ENCODE results near the gene TNIP1. TPM values are rescaled to one million over a fixed set of nuclear protein-coding genes. Genes with fewer than 3 reads are reported as not detected.
A peak's percentile ranks its signal among the peaks of the same experiment; 100 is the strongest.

The TNIP1 gene
- total and polyA plus RNA-seq, 7 donors = 55.1 to 210 (median 73.1) TPM

DNA sequence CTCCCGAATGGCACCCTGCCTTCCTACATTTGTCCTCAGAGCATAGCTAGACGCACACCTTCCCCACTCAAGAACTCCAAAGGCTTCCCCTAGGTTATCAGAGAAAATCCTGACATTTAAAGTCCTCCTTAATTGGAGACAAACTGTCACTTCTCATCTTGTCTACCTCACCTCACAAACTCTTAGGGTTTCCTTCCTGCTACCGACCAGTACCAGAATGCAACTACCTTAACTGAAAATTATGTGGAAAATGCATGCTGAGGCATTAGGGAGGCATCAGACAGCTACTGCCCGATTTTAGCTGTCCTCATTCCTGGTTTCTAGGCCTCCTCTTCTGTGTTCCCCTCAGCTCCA, 17.9 kb upstream of the TNIP1 start:
- no peak overlapping the region for H3K4me3 ChIP-seq
- intact Hi-C loops (cut with DNase I) = no loop called here
- TF ChIP-seq EP300 (IDR thresholded peaks at IDR 0.05) (no peak), POLR2AphosphoS5 (IDR thresholded peaks at IDR 0.05) (no peak), POLR2A (IDR thresholded peaks at IDR 0.05) (no peak)
- TF ChIP-seq, protein P1, sequence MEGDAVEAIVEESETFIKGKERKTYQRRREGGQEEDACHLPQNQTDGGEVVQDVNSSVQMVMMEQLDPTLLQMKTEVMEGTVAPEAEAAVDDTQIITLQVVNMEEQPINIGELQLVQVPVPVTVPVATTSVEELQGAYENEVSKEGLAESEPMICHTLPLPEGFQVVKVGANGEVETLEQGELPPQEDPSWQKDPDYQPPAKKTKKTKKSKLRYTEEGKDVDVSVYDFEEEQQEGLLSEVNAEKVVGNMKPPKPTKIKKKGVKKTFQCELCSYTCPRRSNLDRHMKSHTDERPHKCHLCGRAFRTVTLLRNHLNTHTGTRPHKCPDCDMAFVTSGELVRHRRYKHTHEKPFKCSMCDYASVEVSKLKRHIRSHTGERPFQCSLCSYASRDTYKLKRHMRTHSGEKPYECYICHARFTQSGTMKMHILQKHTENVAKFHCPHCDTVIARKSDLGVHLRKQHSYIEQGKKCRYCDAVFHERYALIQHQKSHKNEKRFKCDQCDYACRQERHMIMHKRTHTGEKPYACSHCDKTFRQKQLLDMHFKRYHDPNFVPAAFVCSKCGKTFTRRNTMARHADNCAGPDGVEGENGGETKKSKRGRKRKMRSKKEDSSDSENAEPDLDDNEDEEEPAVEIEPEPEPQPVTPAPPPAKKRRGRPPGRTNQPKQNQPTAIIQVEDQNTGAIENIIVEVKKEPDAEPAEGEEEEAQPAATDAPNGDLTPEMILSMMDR (IDR thresholded peaks at IDR 0.05) = no peak

DNA sequence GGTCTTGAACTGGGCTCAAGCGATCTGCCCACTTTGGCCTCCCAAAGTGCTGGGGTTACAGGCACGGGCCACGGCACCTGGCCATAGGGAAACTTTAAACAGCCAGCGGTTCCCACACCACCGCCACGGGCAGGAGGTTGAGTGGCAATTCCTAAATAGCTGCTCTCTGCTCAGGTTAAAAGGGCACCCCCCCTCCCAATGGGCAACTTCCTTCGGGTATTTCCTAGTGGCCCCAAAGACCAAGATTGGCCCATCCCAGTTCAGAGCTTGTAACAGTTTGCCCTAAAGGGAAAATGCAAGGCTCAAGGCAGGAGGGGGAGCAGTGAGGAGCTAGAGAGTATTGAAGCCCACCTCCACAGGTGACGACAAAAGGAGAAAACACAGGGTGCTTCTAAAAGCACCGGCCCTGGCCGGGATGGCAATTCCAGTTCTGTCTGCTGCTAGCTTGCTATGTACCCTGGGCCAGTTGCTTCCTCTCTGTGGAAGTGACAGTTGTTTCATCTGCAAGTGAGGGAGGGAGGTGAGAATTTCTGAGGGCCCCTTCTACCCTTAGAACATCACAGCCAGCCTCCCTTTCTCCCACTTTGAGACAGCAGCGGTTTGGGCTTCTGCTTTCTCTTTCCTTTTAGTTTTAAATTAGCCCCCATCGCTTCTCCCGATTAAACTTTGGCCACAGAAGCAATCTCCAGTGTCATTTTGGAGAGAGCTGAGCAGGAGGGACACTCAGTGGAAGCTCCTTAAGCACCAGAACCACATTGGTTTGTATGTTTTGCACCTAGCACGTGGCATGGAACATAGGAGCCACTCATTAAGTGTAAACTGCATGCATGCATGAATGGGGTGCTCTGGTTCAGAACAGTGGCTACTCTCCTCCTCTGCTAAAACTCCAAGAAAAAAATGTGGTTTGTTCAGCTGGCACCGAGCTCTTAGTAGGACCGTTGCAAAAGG, 17.3 kb upstream of the TNIP1 start:
- WGBS, 2 donors = 56 to 65% methylated on average over 16 of the region's 16 CpGs
- no peaks in the 10 kb centered on the region for H3K27me3 ChIP-seq
- peaks cover 0 to 53% (median 27%) of the 10 kb centered on the region in 4 donors for H3K4me1 ChIP-seq
- no peak overlapping the region for H3K27ac ChIP-seq
- H3K36me3 ChIP-seq = peaks cover 5 to 25% (median 15%) of the 10 kb centered on the region in 4 donors
- intact Hi-C loops (cut with DNase I) = no loop called here
- no peak for TF ChIP-seq POLR2A (IDR thresholded peaks at IDR 0.05)
- TF ChIP-seq, protein P1 (IDR thresholded peaks at IDR 0.05) = no peak
- TF ChIP-seq EP300 (IDR thresholded peaks at IDR 0.05) = no peak
- TF ChIP-seq POLR2AphosphoS5 (IDR thresholded peaks at IDR 0.05) = no peak
- no peak for DNase-seq
- no peak overlapping the region for H3K4me3 ChIP-seq
- no peaks in the 10 kb centered on the region for H3K9me3 ChIP-seq

More for the DNA sequence above, 17.9 kb upstream of the TNIP1 start:
- 59 to 78% methylated on average over 4 of the region's 4 CpGs for WGBS, 2 donors
- Histone ChIP-seq H3K27me3 (no peaks in the 10 kb centered on the region), H3K36me3 (peaks cover 5 to 29% (median 18%) of the 10 kb centered on the region in 4 donors), H3K27ac (no peak overlapping the region), H3K9me3 (no peaks in the 10 kb centered on the region), H3K4me1 (peaks cover 0 to 48% (median 26%) of the 10 kb centered on the region in 4 donors)
- DNase-seq = no peak

DNA sequence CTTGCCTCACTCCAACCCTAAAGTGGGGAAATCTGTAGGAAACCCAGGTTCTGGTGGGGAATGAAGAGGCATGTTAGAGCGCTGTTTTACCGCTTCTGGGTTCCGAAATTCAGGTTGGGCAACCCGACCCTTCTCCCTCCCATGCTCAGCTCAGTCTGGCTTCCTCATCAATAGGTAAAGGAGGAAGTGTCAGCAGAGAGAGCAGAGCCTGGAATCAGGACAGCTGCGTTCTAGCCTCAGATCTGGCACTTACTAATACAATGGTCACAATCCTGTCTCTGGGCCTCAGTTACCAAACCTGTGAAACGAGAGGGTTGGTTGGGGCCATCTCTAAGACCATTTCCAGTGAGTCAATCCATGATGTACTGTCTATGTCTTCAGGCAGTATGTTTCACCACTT, 16.2 kb upstream of the TNIP1 start:
- H3K4me3 ChIP-seq = no peak overlapping the region
- peaks cover 0 to 59% (median 28%) of the 10 kb centered on the region in 4 donors for H3K4me1 ChIP-seq
- DNase-seq = no peak
- no peaks in the 10 kb centered on the region for H3K27me3 ChIP-seq
- no peak overlapping the region for H3K27ac ChIP-seq
- intact Hi-C loops (cut with DNase I) = no loop called here
- 63 to 74% methylated on average over 6 of the region's 6 CpGs for WGBS, 2 donors
- H3K9me3 ChIP-seq = no peaks in the 10 kb centered on the region
- no peak for TF ChIP-seq POLR2A (IDR thresholded peaks at IDR 0.05)
- no peak for TF ChIP-seq POLR2AphosphoS5 (IDR thresholded peaks at IDR 0.05)
- TF ChIP-seq, protein P1 (IDR thresholded peaks at IDR 0.05) = no peak
- TF ChIP-seq EP300 (IDR thresholded peaks at IDR 0.05) = no peak
- H3K36me3 ChIP-seq = peaks cover 4 to 22% (median 8%) of the 10 kb centered on the region in 4 donors

DNA sequence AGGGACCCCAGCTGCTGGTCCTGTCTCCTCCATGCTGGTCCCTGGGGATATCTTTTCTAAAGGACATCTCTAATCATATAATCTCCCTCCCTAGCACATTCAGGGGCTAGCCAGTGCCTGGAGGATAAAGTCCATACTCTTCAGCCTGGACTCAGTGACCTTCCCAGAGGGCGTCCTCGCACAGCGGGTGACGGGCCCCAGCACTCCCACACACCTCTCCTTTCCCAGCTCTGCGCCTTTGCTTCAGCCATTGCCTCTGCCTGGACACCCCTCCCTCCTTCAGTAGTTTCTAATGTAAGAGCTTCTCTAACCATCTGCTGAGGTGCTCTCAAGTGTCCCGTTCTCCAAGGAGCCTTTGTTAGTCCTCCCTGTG, 15.2 kb upstream of the TNIP1 start:
- Histone ChIP-seq H3K27me3 (no peaks in the 10 kb centered on the region), H3K9me3 (no peaks in the 10 kb centered on the region), H3K4me3 (no peak overlapping the region), H3K4me1 (peaks cover 0 to 49% (median 28%) of the 10 kb centered on the region in 4 donors), H3K27ac (peak overlapping the region; percentile 47 to 57 (median 52)), H3K36me3 (peaks cover 0 to 12% (median under 1%) of the 10 kb centered on the region in 4 donors)
- TF ChIP-seq POLR2AphosphoS5 (IDR thresholded peaks at IDR 0.05) = peak in 2 of 4 donors; percentile 6 to 27
- no peak for TF ChIP-seq EP300 (IDR thresholded peaks at IDR 0.05)
- intact Hi-C loops (cut with DNase I) = no loop called here
- no peak for DNase-seq
- 31 to 76% methylated on average over 6 of the region's 6 CpGs for WGBS, 2 donors

DNA sequence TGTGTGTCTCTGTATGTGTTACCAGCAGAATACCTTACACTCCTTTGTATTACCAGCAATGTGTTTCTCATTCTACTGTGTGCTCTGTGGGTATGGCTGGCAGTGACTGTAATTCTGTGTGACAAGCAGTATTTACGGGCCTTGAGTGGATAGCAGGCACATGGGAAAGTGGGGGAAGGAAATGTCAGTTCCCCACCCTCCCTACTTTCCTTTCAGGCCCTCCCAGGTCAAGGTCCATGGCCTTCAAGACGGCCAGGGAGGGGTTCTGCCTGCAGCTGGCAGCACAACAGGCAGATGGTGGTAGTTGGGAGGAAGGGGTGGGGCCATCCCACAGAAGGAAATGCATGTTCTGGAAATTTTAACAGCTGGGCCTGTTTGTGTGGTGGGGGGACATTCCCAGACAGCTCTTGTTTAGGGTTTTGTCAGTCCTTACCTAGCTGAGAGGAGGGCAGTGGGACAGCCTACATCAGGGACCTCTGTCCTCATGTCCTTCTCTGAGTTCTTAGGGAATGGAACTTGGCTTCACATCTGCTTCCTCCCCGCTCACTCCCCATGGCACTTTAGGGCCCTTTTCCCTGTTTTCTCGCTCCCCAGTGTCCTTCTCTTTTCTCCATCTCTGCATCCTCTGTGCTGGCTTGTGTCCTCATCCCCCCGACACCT, 14.6 kb upstream of the TNIP1 start:
- WGBS, 2 donors = 17 to 45% methylated on average over 5 of the region's 5 CpGs
- H3K27ac ChIP-seq = peak overlapping the region; percentile 47 to 57 (median 52)
- TF ChIP-seq EP300 (IDR thresholded peaks at IDR 0.05) (no peak), POLR2AphosphoS5 (IDR thresholded peaks at IDR 0.05) (peak in 2 of 4 donors; percentile 20), POLR2A (IDR thresholded peaks at IDR 0.05) (peak in 1 of 2 donors; percentile 26)
- no peaks in the 10 kb centered on the region for H3K27me3 ChIP-seq
- no peak overlapping the region for H3K4me3 ChIP-seq
- intact Hi-C loops (cut with DNase I) = no loop called here
- H3K9me3 ChIP-seq = no peaks in the 10 kb centered on the region
- H3K36me3 ChIP-seq = peaks cover 0 to 6% (median 0%) of the 10 kb centered on the region in 4 donors
- H3K4me1 ChIP-seq = peaks cover 0 to 48% (median 28%) of the 10 kb centered on the region in 4 donors
- no peak for DNase-seq

Data from sigmoid colon (tissue), 7 donors.